ENCODE data around the gene TUBA3E.
"Not testable (repeated sequence)": the region's sequence is repeated elsewhere in the genome, so short reads cannot be mapped to it uniquely, and the experiment has no call there.

The TUBA3E gene

DNA sequence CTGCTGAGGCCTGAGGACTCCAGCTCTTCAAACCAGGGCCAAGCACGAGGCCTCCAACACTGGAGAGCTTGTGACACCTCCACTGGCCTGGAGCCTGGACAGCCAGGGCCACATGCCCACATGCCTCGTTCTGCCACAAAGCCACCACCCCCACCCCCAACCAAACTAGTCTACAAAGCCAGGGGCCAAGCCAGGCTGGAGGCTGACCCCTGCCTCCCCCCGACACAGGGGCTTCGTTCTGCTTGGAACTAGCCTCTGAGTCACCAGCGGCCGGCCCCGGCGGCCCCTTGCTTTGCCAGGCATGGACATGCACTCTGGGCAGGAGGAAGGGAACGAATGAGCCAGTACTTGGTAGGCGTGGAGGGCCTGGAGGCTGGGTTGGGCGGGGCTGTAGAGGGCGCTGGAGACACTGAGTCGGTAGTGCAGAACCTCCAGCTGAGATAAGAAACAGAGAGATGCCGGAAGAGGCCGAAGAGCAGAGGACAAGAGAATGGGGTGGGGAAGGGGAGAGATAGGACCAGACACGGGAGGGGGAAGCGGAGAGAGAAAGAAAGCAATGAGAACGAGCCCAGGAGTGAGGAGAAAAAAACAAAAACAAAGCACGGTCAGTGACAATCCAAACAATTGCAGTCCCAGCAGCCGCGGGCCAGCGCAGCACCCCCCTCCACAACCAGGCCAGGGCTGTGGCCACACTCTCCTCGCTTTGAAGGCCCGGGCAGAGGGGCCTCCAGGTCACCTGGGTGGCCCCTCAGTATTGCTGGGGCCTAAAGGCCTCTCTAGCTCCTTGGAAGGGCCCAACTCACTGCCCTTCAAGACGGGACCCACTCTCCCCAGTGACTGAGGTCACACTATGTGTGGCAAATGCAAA is 37.2 kb downstream of the TUBA3E start:
- not testable (repeated sequence) for DNase-seq

- no peak for DNase-seq
These were observed 38.1 kb downstream of the TUBA3E start for GRCh38 chr2:130160131-130160530.

- DNase-seq, result not testable (repeated sequence)
These were observed 38.9 kb downstream of the TUBA3E start for GRCh38 chr2:130159376-130159775.

DNA sequence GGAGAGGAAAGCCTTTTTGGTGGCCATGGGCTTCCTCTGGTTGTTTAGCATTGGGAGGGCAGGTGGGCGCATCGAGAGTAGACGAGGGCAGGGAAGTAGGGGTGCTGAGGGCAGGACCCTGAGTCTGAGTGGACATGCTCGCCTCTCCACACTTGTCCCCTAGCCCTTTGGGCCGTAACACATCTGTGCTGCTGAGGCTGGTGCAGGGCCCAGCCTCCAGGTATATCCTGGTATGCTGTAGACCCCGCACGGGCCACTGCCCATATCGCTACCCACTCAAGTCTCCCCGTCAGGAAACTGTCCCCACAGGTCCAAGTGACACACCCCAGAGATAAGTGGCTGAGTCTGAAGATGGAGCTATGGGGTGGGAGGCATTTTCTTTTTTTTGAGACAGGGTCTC is 39.6 kb downstream of the TUBA3E start:
- no peak for DNase-seq

DNA sequence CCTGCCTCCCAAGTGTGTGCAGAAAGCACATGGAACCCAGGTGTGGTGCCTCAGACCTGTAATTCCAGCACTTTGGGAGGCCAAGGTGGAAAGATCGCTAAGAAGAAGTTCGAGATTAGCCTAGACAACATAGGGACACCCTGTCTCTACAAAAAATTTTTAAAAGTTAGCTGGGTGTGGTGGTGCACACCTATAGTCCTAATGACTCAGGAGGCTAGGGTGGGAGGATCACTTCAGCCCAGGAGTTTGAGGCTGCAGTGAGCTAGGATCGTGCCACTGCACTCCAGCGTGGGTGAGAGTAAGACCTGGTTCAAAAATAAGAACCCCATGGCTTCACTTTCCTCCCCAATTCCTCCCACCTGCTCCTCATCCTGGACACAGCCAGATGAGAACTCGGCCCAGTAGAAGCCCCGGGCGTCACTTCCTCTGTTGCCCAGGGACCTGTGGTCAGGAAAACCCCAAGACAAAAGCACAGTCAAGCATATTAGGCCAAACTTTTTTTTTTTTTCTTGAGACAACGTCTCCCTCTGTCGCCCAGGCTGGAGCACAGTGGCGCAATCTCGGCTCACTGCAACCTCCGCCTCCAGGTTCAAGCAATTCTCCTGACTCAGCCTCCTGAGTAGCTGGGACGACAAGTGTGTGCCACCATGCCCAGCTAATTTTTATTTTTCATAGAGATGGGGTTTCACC is 40.3 kb downstream of the TUBA3E start:
- DNase-seq, result not testable (repeated sequence)

GRCh38 chr2:130157354-130157753 is 40.9 kb downstream of the TUBA3E start:
- not testable (repeated sequence) for DNase-seq

- no peak for DNase-seq
These were observed 41.6 kb downstream of the TUBA3E start for GRCh38 chr2:130156624-130157004.

DNA sequence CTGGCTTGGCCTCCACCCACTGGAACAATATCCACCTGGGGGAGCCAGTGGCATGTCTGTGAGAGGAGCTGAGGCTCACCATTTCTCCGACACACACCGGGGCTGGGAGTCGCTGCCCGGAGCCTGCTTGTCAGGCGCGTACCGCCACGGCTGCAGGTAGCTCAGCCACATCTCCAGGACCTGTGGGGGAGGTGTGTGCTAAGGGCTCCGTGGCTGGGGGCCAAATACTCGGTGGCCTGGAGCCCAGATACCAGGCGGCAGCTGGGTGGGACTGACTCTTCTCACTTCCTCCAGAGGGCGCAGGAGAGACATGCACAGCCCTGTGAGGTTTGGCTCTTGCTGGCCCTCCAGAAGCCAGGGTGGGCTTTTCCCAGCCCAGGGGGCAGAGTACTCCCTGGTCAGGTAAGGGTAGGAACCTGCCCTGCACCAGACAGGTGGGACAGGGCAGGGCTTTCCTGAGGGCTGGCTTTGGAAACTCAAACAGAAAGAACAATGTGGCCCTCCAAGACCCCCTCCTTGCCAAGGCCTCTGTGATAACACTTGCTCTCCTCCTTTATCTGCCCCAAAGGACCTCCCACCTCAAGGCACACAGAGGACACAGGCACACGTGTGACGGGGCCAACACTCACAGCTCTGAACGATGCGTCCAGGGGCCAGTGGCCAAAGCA is 42.1 kb downstream of the TUBA3E start:
- DNase-seq, result peak; percentile 75

- no peak for DNase-seq
These were observed 43.2 kb downstream of the TUBA3E start for GRCh38 chr2:130154773-130155765.

DNA sequence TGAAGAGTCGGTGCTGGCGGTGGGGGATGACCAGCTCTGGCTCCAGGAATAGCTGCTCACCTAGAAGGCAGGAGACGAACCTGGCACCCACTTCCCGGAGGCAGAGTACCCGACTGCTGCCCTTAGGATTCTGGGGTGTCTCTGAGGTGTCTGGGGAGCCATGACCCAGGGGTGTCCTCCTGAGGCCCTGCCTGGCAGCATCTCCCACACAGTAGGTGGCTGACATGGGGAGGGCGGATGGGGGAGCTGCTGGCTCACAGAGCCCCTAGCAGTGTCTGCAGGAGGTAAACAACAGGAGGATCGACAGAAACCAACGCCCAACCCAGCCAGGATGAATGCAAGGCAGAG is 43.8 kb downstream of the TUBA3E start:
- DNase-seq, result not testable (repeated sequence)

GRCh38 chr2:130153721-130154422 is 44.4 kb downstream of the TUBA3E start:
- DNase-seq, result not testable (repeated sequence)

GRCh38 chr2:130152816-130153595 is 45.2 kb downstream of the TUBA3E start:
- no peak for DNase-seq

DNA sequence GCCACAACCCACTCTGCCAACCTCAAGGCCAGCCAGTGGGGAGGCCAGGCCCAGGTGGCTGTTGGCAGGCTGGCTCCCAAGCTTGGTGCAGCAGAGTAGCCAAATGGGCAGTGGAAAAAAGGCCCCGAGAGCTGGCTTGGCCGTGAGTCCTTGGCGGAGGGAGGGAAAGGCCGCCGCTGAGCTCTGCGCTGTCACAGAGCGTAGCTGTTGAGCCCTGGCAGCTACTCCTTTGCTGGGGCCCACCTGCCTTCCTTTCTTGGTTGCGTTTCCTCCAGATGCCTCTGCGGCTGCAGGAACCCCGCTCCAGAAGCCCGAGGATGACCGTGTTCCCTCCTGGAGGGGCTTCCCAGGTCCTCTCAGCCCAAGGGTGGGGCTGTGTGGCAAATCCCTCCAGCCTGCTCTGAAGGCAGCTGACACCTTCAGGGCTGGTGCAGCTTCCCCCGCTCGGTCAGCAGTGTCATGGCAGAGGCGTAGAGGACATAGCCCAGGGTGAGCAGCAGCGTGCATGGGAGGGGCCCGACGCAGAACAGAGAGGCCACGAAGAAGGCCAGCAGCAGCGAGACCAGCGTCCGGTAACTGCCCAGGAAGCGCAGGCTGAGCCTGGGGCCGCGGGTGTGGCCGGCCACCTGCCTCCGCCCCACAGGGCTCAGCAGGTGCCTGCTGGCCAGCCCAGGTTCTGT is 46.0 kb downstream of the TUBA3E start:
- not testable (repeated sequence) for DNase-seq

DNA sequence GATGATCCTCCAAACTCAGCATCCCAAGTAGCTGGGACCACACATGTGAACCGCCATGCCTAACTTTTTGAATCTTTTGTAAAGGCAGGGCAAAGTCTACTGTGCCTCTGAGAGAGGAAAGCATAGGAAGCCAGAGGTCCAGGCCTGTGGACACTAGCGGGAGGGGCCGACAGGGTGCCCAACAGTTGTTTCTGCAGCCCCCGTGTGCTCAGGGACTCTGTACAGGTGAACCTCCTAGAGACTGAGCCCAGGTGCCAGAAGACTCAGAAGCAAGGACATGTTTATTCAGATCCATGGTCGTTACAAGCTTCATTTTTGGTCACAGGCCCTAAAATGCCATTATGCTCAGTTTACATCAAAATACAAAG is 47.1 kb downstream of the TUBA3E start:
- not testable (repeated sequence) for DNase-seq

DNA sequence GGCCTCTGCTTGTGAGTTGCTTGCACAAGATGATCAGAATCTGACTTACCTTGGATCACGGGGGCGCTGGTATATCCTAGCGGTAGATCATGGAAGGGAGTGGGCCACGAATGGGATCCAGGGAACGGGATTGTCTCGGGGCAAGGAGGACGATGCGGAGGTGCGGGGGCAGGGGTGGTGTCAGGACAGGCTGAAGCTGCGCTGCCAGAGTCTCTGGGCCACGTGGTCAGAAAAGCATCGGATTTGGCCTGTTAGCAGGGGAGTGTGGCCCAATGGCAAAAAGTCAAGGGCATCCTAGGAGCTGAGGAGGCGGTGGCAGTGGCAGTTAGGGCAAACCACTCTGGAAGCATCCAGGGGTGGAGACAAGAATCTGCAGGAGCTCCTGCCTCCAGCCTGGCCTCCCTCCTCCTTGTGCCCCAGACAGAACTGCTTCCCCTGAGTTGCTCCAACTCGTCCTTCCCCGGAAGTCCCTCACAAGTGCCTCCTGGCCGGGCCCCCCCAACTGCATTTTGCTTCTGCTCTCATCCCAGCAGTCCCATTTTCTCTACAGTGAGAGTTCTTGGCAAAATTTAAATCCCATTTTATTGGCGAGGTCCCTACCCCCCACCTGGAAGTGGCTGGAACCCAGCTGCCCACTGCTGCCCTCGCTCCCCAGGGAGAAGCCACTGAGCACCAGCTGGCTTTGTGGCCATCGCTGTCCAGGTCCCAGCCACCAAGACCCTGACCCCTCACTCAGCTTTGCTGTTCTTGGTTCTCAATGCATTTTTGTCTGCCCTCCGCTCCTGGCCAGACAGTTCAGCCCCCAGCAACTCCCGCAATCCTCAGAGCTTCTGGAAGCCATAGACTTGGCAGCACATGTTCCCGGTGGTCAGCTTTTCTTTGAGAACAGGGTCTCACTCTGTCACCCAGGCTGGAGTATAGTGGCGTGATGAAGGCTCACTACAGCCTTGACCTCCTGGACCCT is 47.8 kb downstream of the TUBA3E start:
- DNase-seq, result peak; percentile 6

DNA sequence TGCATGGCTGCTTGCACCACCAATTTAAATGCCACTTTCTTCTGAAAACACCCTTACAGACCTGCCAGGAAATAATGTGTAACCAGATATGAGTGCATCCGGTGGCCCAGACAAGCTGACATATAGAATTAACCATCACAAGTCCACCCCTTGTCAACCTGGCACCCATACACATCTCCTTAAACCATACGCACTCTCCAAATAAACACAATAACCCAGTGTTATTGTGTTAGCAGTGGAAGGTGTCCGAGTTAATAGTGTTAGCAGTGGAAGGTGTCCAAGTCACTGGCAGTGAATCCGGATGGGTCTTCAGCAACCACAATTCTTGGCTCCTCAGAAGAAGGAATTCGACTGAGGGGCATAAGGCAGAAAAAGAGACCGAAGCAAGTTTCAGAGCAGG is 49.7 kb downstream of the TUBA3E start:
- not testable (repeated sequence) for DNase-seq

DNA sequence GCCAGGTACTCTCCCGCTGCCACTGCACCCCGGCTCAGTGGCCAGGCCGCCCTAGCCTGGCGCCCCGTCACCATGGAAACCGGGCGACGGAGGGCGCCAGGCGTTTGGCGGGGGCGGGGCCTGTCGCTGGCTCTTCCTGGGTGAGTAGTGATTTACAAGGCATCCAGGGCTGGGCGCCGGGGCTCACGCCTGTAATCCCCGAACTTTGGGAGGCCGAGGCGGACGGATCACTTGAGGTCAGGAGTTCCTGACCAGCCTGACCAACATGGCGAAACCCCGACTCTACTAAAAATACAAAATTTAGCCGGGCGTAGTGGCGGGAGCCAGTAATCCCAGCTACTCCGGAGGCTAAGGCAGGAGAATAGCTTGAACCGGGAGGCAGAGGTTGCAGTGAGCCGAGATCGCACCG is 53.2 kb downstream of the TUBA3E start, which contains the start of gene CCDC74B:
Gene CCDC74B, minus strand, starts transcription at position 107 of the 409 bp plus-strand sequence. CDS start 116 bp downstream, outside the sequence.
- DNase-seq, result peak; percentile 78

- not testable (repeated sequence) for DNase-seq
These were observed 54.8 kb downstream of the TUBA3E start for GRCh38 chr2:130143266-130144039.
